ENCODE results near the gene CDKAL1.
"Not testable (repeated sequence)": the region's sequence is repeated elsewhere in the genome, so short reads cannot be mapped to it uniquely, and the experiment has no call there.

CDKAL1 gene

GRCh38 chr6:20498041-20498385 lies 36.2 kb upstream of the CDKAL1 start:
- no peaks in the 10 kb centered on the region for H3K27me3 ChIP-seq (ENCODE audit: insufficient read depth, insufficient read length)
- H3K4me3 ChIP-seq (ENCODE audit: insufficient read length, low read depth), result no peak overlapping the region
- TF ChIP-seq YY1 (IDR thresholded peaks at IDR 0.05; ENCODE audit: insufficient read depth, insufficient read length), result no peak
- TF ChIP-seq ZNF274 (IDR thresholded peaks at IDR 0.05; ENCODE audit: low read depth, low read length), result no peak
- TF ChIP-seq SUZ12 (IDR thresholded peaks at IDR 0.05; ENCODE audit: extremely low read depth, insufficient read depth, insufficient read length), result no peak
- H3K9ac ChIP-seq (ENCODE audit: insufficient read length, low read depth), result no peak overlapping the region
- H3K36me3 ChIP-seq (ENCODE audit: insufficient read depth, insufficient read length, low read length), result no peaks in the 10 kb centered on the region
- DNase-seq (ENCODE audit: low read depth, low spot score), result no peak
- H3K9me3 ChIP-seq (ENCODE audit: insufficient read depth, low read length), result no peaks in the 10 kb centered on the region
- no peaks in the 10 kb centered on the region for H3K4me1 ChIP-seq (ENCODE audit: insufficient read depth, insufficient read length)

DNA sequence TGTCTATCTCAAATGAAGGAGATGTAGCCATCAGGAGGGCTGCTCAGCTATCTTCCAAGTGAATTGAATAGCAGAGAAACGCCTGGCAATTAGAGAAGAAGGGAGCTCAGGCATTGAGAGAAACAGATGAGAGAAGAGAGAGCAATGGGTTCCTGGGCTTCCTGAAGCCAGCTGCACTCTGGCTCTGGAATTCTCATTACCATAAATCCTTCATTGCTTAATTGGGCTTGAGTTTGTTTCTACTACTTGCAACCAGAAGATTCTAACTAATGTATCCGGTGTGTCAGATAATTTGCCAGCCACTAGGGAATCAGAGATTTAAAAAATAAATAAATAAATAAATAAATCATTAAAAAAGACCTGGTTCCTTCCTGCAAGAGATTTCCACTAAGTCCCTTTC lies 25.0 kb upstream of the CDKAL1 start:
- H3K4me1 ChIP-seq (ENCODE audit: insufficient read depth, insufficient read length), result no peaks in the 10 kb centered on the region
- H3K9ac ChIP-seq (ENCODE audit: insufficient read length, low read depth), result no peak overlapping the region
- DNase-seq (ENCODE audit: low read depth, low spot score), result no peak
- no peak overlapping the region for H3K4me3 ChIP-seq (ENCODE audit: insufficient read length, low read depth)
- TF ChIP-seq YY1 (IDR thresholded peaks at IDR 0.05; ENCODE audit: insufficient read depth, insufficient read length) (no peak), SUZ12 (IDR thresholded peaks at IDR 0.05; ENCODE audit: extremely low read depth, insufficient read depth, insufficient read length) (no peak), ZNF274 (IDR thresholded peaks at IDR 0.05; ENCODE audit: low read depth, low read length) (no peak)
- H3K36me3 ChIP-seq (ENCODE audit: insufficient read depth, insufficient read length, low read length), result no peaks in the 10 kb centered on the region
- no peaks in the 10 kb centered on the region for H3K27me3 ChIP-seq (ENCODE audit: insufficient read depth, insufficient read length)
- no peaks in the 10 kb centered on the region for H3K9me3 ChIP-seq (ENCODE audit: insufficient read depth, low read length)

DNA sequence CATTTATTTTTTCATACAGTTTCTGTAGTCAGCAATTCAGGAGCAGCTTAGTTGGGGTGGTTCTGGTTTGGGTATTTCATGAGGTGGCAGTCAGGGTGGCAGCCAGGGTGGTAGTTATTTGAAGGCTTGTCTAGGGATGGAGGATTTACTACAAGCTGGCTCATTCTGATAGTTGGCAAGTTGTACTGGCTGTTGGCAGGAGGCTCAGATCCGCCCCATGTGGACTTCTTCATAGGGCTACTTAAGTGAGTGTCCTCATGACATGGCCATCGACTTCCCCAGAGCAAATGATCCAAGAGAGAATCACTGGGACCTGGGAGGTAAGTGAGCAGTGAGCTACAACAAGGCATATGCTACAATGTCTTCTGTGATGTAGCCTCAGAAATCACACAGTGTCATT lies 22.4 kb upstream of the CDKAL1 start:
- no peak for DNase-seq (ENCODE audit: low read depth, low spot score)
- Histone ChIP-seq H3K9me3 (ENCODE audit: insufficient read depth, low read length) (no peaks in the 10 kb centered on the region), H3K27me3 (ENCODE audit: insufficient read depth, insufficient read length) (no peaks in the 10 kb centered on the region), H3K9ac (ENCODE audit: insufficient read length, low read depth) (no peak overlapping the region), H3K4me3 (ENCODE audit: insufficient read length, low read depth) (no peak overlapping the region), H3K4me1 (ENCODE audit: insufficient read depth, insufficient read length) (no peaks in the 10 kb centered on the region), H3K36me3 (ENCODE audit: insufficient read depth, insufficient read length, low read length) (no peaks in the 10 kb centered on the region)
- TF ChIP-seq SUZ12 (IDR thresholded peaks at IDR 0.05; ENCODE audit: extremely low read depth, insufficient read depth, insufficient read length) (no peak), YY1 (IDR thresholded peaks at IDR 0.05; ENCODE audit: insufficient read depth, insufficient read length) (no peak), ZNF274 (IDR thresholded peaks at IDR 0.05; ENCODE audit: low read depth, low read length) (no peak)

GRCh38 chr6:20525208-20525607 lies 9.0 kb upstream of the CDKAL1 start:
- not testable (repeated sequence) for H3K4me1 ChIP-seq (ENCODE audit: insufficient read depth, insufficient read length); H3K4me3 ChIP-seq (ENCODE audit: insufficient read length, low read depth); H3K9me3 ChIP-seq (ENCODE audit: insufficient read depth, low read length); H3K27me3 ChIP-seq (ENCODE audit: insufficient read depth, insufficient read length); DNase-seq (ENCODE audit: low read depth, low spot score); H3K9ac ChIP-seq (ENCODE audit: insufficient read length, low read depth); H3K36me3 ChIP-seq (ENCODE audit: insufficient read depth, insufficient read length, low read length)

DNA sequence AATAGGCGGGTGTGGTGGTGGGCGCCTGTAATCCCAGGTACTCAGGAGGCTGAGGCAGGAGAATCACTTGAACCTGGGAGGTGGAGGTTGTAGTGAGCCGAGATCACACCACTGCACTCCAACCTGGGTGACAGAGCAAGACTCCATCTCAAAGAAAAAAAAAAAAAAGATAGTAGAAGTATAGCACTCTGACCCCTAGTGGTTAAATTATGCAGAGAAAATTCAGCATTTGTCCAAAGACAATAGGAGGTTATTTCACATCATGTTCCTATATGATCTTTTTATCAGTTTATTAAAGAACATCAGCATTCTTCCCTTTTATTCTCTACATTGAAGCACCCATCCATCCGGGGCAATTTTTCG lies 5.2 kb upstream of the CDKAL1 start:
- not testable (repeated sequence) for H3K4me3 ChIP-seq (ENCODE audit: insufficient read length, low read depth); H3K9ac ChIP-seq (ENCODE audit: insufficient read length, low read depth); H3K27me3 ChIP-seq (ENCODE audit: insufficient read depth, insufficient read length); H3K4me1 ChIP-seq (ENCODE audit: insufficient read depth, insufficient read length); H3K36me3 ChIP-seq (ENCODE audit: insufficient read depth, insufficient read length, low read length); H3K9me3 ChIP-seq (ENCODE audit: insufficient read depth, low read length)
- DNase-seq (ENCODE audit: low read depth, low spot score), result peak; percentile 6

- no peaks in the 10 kb centered on the region for H3K4me1 ChIP-seq (ENCODE audit: insufficient read depth, insufficient read length)
- no peak for TF ChIP-seq YY1 (IDR thresholded peaks at IDR 0.05; ENCODE audit: insufficient read depth, insufficient read length)
- no peak for TF ChIP-seq ZNF274 (IDR thresholded peaks at IDR 0.05; ENCODE audit: low read depth, low read length)
- no peak for TF ChIP-seq SUZ12 (IDR thresholded peaks at IDR 0.05; ENCODE audit: extremely low read depth, insufficient read depth, insufficient read length)
- H3K4me3 ChIP-seq (ENCODE audit: insufficient read length, low read depth), result no peak overlapping the region
- H3K9ac ChIP-seq (ENCODE audit: insufficient read length, low read depth), result no peak overlapping the region
- no peaks in the 10 kb centered on the region for H3K27me3 ChIP-seq (ENCODE audit: insufficient read depth, insufficient read length)
- no peak for DNase-seq (ENCODE audit: low read depth, low spot score)
- H3K9me3 ChIP-seq (ENCODE audit: insufficient read depth, low read length), result no peaks in the 10 kb centered on the region
- H3K36me3 ChIP-seq (ENCODE audit: insufficient read depth, insufficient read length, low read length), result peaks cover 16% of the 10 kb centered on the region
Observed at GRCh38 chr6:20532881-20533280, 1.4 kb upstream of the CDKAL1 start.

DNA sequence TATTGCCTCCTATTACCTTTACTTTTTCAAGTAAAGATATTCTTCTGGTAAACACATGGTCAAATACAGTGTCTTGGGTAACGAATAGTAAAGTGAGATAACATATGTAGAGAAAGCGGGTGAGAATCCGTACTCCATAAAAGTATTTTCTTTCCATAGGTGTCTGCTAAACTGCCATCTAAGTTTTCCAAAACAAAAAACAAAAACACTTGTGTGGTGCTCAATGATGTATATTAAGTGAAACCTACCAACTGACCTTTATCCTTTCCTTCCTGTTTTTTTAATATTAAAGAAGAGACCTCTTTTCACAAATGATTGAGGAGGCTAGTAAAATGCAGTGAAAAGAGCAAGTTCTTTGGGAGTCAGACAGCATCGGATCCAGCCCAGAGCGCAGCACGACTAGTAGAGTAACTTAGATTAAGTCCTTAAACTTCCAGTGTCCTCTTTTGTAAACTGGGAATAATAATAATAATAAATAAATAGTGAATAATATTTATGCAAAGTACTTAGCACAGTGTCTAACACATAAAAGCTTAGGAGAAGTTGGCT lies 437 bp upstream of the CDKAL1 start:
- H3K9ac ChIP-seq (ENCODE audit: insufficient read length, low read depth), result no peak overlapping the region
- H3K27me3 ChIP-seq (ENCODE audit: insufficient read depth, insufficient read length), result no peaks in the 10 kb centered on the region
- peak overlapping the region; percentile 66 for H3K4me3 ChIP-seq (ENCODE audit: insufficient read length, low read depth)
- DNase-seq (ENCODE audit: low read depth, low spot score), result no peak
- H3K4me1 ChIP-seq (ENCODE audit: insufficient read depth, insufficient read length), result no peaks in the 10 kb centered on the region
- H3K9me3 ChIP-seq (ENCODE audit: insufficient read depth, low read length), result no peaks in the 10 kb centered on the region
- peaks cover 16% of the 10 kb centered on the region for H3K36me3 ChIP-seq (ENCODE audit: insufficient read depth, insufficient read length, low read length)
- TF ChIP-seq SUZ12 (IDR thresholded peaks at IDR 0.05; ENCODE audit: extremely low read depth, insufficient read depth, insufficient read length) (no peak), ZNF274 (IDR thresholded peaks at IDR 0.05; ENCODE audit: low read depth, low read length) (no peak), YY1 (IDR thresholded peaks at IDR 0.05; ENCODE audit: insufficient read depth, insufficient read length) (no peak)

DNA sequence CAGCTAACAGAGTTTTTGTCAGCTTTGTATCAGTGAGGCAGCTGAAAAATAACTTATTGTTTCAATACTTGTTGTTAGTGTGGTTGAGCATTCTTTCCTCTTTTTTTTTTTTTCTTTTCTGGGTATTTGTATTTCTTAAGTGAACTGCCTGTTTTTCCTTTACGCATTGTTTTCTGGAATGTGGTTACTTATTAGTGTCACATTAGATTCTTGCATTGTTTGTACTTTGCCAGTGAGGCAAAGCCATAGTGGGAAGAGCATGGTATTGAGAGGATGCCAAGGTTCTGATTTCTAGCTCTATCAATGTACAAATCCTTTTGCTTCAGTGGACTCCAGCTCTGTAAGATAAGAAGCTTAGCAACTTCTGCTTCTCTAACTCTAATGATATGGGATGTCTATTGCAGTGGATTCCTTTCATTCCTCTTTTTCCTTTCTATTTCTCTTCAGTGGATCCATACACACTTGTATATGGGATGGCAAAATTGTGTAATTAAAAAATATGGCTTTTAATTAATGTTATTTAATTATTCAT lies 3.9 kb downstream of the CDKAL1 start:
- no peak for TF ChIP-seq YY1 (IDR thresholded peaks at IDR 0.05; ENCODE audit: insufficient read depth, insufficient read length)
- TF ChIP-seq SUZ12 (IDR thresholded peaks at IDR 0.05; ENCODE audit: extremely low read depth, insufficient read depth, insufficient read length), result no peak
- TF ChIP-seq ZNF274 (IDR thresholded peaks at IDR 0.05; ENCODE audit: low read depth, low read length), result no peak
- Histone ChIP-seq H3K4me1 (ENCODE audit: insufficient read depth, insufficient read length) (no peaks in the 10 kb centered on the region), H3K27me3 (ENCODE audit: insufficient read depth, insufficient read length) (no peaks in the 10 kb centered on the region), H3K36me3 (ENCODE audit: insufficient read depth, insufficient read length, low read length) (peaks cover 16% of the 10 kb centered on the region), H3K9me3 (ENCODE audit: insufficient read depth, low read length) (no peaks in the 10 kb centered on the region), H3K9ac (ENCODE audit: insufficient read length, low read depth) (no peak overlapping the region), H3K4me3 (ENCODE audit: insufficient read length, low read depth) (no peak overlapping the region)
- no peak for DNase-seq (ENCODE audit: low read depth, low spot score)
